ENCODE results near the gene FHL1.
"Not testable (repeated sequence)": the region's sequence is repeated elsewhere in the genome, so short reads cannot be mapped to it uniquely, and the experiment has no call there.

FHL1 gene

GRCh38 chrX:136147315-136147901 is at the start of gene FHL1:
FHL1 (plus strand) TSS chrX:136147533.
- in situ Hi-C loops (cut with MboI; ENCODE audit: low sequenced_read_pairs), result no loop called here

- in situ Hi-C loops (cut with MboI; ENCODE audit: low sequenced_read_pairs), result no loop called here
Observed at GRCh38 chrX:136097871-136098805, 49.2 kb upstream of the FHL1 start.

- in situ Hi-C loops (cut with MboI; ENCODE audit: low sequenced_read_pairs), result no loop called here
Observed at GRCh38 chrX:136104936-136105335, 42.4 kb upstream of the FHL1 start.

- in situ Hi-C loops (cut with MboI; ENCODE audit: low sequenced_read_pairs), result no loop called here
Observed at GRCh38 chrX:136106920-136107528, 40.3 kb upstream of the FHL1 start.

GRCh38 chrX:136108905-136109304 is 38.4 kb upstream of the FHL1 start:
- in situ Hi-C loops (cut with MboI; ENCODE audit: low sequenced_read_pairs), result not testable (repeated sequence)

- in situ Hi-C loops (cut with MboI; ENCODE audit: low sequenced_read_pairs), result no loop called here
Observed at GRCh38 chrX:136112286-136112685, 35.0 kb upstream of the FHL1 start.

- in situ Hi-C loops (cut with MboI; ENCODE audit: low sequenced_read_pairs), result no loop called here
Observed at GRCh38 chrX:136112778-136113177, 34.6 kb upstream of the FHL1 start.

GRCh38 chrX:136115126-136115903 is 32.0 kb upstream of the FHL1 start:
- in situ Hi-C loops (cut with MboI; ENCODE audit: low sequenced_read_pairs), result no loop called here

- in situ Hi-C loops (cut with MboI; ENCODE audit: low sequenced_read_pairs), result no loop called here
Observed at GRCh38 chrX:136115904-136116297, 31.4 kb upstream of the FHL1 start.

- in situ Hi-C loops (cut with MboI; ENCODE audit: low sequenced_read_pairs), result no loop called here
Observed at GRCh38 chrX:136121788-136122187, 25.5 kb upstream of the FHL1 start.

- in situ Hi-C loops (cut with MboI; ENCODE audit: low sequenced_read_pairs), result no loop called here
Observed at GRCh38 chrX:136122207-136122606, 25.1 kb upstream of the FHL1 start.

GRCh38 chrX:136125106-136125505 is 22.2 kb upstream of the FHL1 start:
- in situ Hi-C loops (cut with MboI; ENCODE audit: low sequenced_read_pairs), result no loop called here

GRCh38 chrX:136126371-136126770 is 21.0 kb upstream of the FHL1 start:
- in situ Hi-C loops (cut with MboI; ENCODE audit: low sequenced_read_pairs), result no loop called here

- in situ Hi-C loops (cut with MboI; ENCODE audit: low sequenced_read_pairs), result no loop called here
Observed at GRCh38 chrX:136126872-136127406, 20.4 kb upstream of the FHL1 start.

- in situ Hi-C loops (cut with MboI; ENCODE audit: low sequenced_read_pairs), result no loop called here
Observed at GRCh38 chrX:136128743-136129142, 18.6 kb upstream of the FHL1 start.

- in situ Hi-C loops (cut with MboI; ENCODE audit: low sequenced_read_pairs), result no loop called here
Observed at GRCh38 chrX:136130931-136131833, 16.2 kb upstream of the FHL1 start.

GRCh38 chrX:136138939-136139338 is 8.4 kb upstream of the FHL1 start:
- in situ Hi-C loops (cut with MboI; ENCODE audit: low sequenced_read_pairs), result no loop called here

- in situ Hi-C loops (cut with MboI; ENCODE audit: low sequenced_read_pairs), result no loop called here
Observed at GRCh38 chrX:136141569-136141968, 5.8 kb upstream of the FHL1 start.

- in situ Hi-C loops (cut with MboI; ENCODE audit: low sequenced_read_pairs), result no loop called here
Observed at GRCh38 chrX:136142592-136142991, 4.7 kb upstream of the FHL1 start.

GRCh38 chrX:136143711-136144110 is 3.6 kb upstream of the FHL1 start:
- in situ Hi-C loops (cut with MboI; ENCODE audit: low sequenced_read_pairs), result no loop called here
